OCI-LY7 (cell line): ENCODE results near the gene KRTAP21-2. TPM values are rescaled to one million over a fixed set of nuclear protein-coding genes. Genes with fewer than 3 reads are reported as not detected.

ENCODE experiments used
- BruUV-seq: library from RNA; stranded (reverse); fragments of 400-500 nt; replicated peaks from 2 replicates; lab custom pipeline; 2021; lab: Mats Ljungman, UMichigan
- CTCF ChIA-PET: fragments of 300-600 bp; sonication (Branson Sonifier 250); formaldehyde crosslinking; loops from one replicate; lab custom pipeline; 2022; ENCODE audit warnings: antibody characterized with exemption; ENCODE audit not compliant: unreplicated experiment; lab: Charles Lee
- POLR2A ChIA-PET: fragments of 300-600 bp; sonication (Branson Sonifier 250); formaldehyde crosslinking; loops from one replicate; lab custom pipeline; 2022; ENCODE audit warnings: antibody characterized with exemption; lab: Charles Lee
- DNase-seq: peaks from one replicate; pipeline ENCODE4 v3.0.0-alpha.2; 2015; ENCODE audit warnings: low spot score
- H2AFZ ChIP-seq: fragments of 200-600 bp; sonication (generic), shearing (Covaris generic); 2 replicates; pipeline ENCODE4 v1.6.1; 2014; ENCODE audit warnings: mild to moderate bottlenecking, antibody characterized with exemption, low read length, moderate library complexity
- H3K27ac ChIP-seq: fragments of 200-600 bp; sonication (generic); 2 replicates; pipeline ENCODE4 v1.5.1; 2014; ENCODE audit warnings: mixed run types, low read depth, mild to moderate bottlenecking, moderate library complexity, low read length, inconsistent platforms; ENCODE audit not compliant: poor library complexity, severe bottlenecking
- H3K36me3 ChIP-seq: fragments of 200-600 bp; sonication (generic); 2 replicates; pipeline ENCODE4 v1.6.1; 2014; ENCODE audit warnings: mild to moderate bottlenecking, antibody characterized with exemption, low read length, moderate library complexity, mixed read lengths; ENCODE audit not compliant: insufficient read depth
- H3K4me1 ChIP-seq: fragments of 200-600 bp; sonication (generic); 2 replicates; pipeline ENCODE4 v1.5.1; 2014; ENCODE audit warnings: mild to moderate bottlenecking, low read length; ENCODE audit not compliant: insufficient read depth, poor library complexity, severe bottlenecking
- H3K4me2 ChIP-seq: fragments of 200-600 bp; sonication (generic); 2 replicates; pipeline ENCODE4 v1.6.1; 2014; ENCODE audit warnings: mild to moderate bottlenecking, low read length
- H3K4me3 ChIP-seq: fragments of 200-600 bp; sonication (generic); 2 replicates; pipeline ENCODE4 v1.5.1; 2014; ENCODE audit warnings: mild to moderate bottlenecking, low read depth, low read length; ENCODE audit not compliant: poor library complexity, severe bottlenecking
- H3K79me2 ChIP-seq: fragments of 200-600 bp; sonication (generic); 2 replicates; pipeline ENCODE4 v1.6.1; 2016; ENCODE audit warnings: low read depth, mild to moderate bottlenecking, low read length, moderate library complexity, mixed read lengths; ENCODE audit not compliant: insufficient read depth
- H3K9me2 ChIP-seq: fragments of 200-600 bp; sonication (generic); 2 replicates; pipeline ENCODE4 v1.6.1; 2016; ENCODE audit warnings: mild to moderate bottlenecking, low read length, mixed read lengths; ENCODE audit not compliant: insufficient read depth
- H3K9me3 ChIP-seq: fragments of 200-600 bp; sonication (generic); 2 replicates; pipeline ENCODE4 v1.6.1; 2014; ENCODE audit warnings: mild to moderate bottlenecking, mixed run types, low read length, mixed read lengths
- H4K20me1 ChIP-seq: fragments of 200-600 bp; sonication (generic); 2 replicates; pipeline ENCODE4 v1.6.1; 2014; ENCODE audit warnings: mild to moderate bottlenecking, antibody characterized with exemption, low read length, moderate library complexity, mixed read lengths; ENCODE audit not compliant: insufficient read depth
- CTCF ChIP-seq: fragments of 200-600 bp; sonication (generic); conservative IDR thresholded peaks from 2 replicates; pipeline ENCODE4 v1.5.1; 2014; ENCODE audit warnings: mild to moderate bottlenecking, antibody characterized with exemption, low read length, moderate library complexity, mixed read lengths
- EZH2phosphoT487 ChIP-seq: fragments of 200-600 bp; sonication (generic); IDR thresholded peaks from 2 replicates; pipeline ENCODE4 v1.6.1; 2018; ENCODE audit warnings: low read depth, borderline replicate concordance, mild to moderate bottlenecking, mixed run types, antibody characterized with exemption, low read length, moderate library complexity, mixed read lengths
- intact Hi-C: fragments of 100-400 bp; cut with micrococcal nuclease; formaldehyde crosslinking; loops from one replicate; pipeline ENCODE4 v1.10.0; 2022; ENCODE audit not compliant: unreplicated experiment
- total RNA-seq, 2 experiments: library from RNA; depleted of rRNA in 1 of 2; stranded (reverse); fragments of >200 nt in 1 of 2; shearing (Covaris generic) in 1 of 2; gene quantifications; 2 replicates each; pipeline ENCODE4 v1.2.3, GENCODE V29; 2014 to 2022

The KRTAP21-2 gene
- total RNA-seq, 2 experiments from 2014 or later = not detected

DNA sequence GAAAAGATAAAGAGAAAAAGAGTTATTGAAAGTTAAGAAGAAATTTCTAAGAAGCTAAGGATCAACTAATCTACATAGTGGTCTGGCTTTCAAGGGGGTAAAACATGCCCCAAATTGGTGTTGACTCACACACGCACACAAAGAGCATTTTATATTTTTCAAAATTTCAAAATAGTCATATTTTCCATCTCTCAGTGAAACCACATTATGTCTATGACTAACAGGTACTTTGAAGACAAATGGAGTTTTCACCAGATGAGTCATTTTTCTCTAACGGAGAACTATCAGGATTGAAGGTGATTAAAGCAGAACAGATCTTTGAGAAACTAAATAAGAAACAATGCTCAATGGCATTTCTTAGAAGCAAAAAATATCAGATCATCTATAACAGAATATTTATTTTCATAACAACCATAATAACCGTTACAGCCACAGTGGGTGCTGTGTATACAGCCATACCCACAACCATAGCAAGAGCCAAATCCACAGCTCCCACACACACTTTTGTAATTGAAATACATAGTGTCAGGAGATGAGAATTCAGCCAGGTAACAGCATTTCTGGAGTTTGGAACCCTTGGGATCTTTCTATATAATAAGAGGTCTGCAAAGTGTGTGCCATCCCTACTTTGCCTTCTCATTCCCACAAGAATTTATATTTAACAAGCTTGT, 28.7 kb downstream of the KRTAP21-2 start, which contains the start of gene KRTAP21-3:
TSS of gene KRTAP21-3 (minus strand) at position 539 of the 671 bp plus-strand sequence. CDS start at position 521, 18 bp downstream.
- no peaks in the 10 kb centered on the region for H4K20me1 ChIP-seq
- no peak within 1 kb of the TSS for H2AFZ ChIP-seq
- POLR2A ChIA-PET = no interaction called here
- no peak for DNase-seq
- BruUV-seq = no TSS peak
- H3K79me2 ChIP-seq = no peaks in the 10 kb centered on the region
- TF ChIP-seq EZH2phosphoT487 (no peak), CTCF (no peak)
- no peak within 1 kb of the TSS for H3K4me3 ChIP-seq
- no peaks in the 10 kb centered on the region for H3K36me3 ChIP-seq
- intact Hi-C loops = no loop called here
- CTCF ChIA-PET = no interaction called here
- no peaks in the 10 kb centered on the region for H3K4me1 ChIP-seq
- H3K9me2 ChIP-seq = no peaks in the 10 kb centered on the region
- H3K4me2 ChIP-seq = no peak within 1 kb of the TSS
- H3K9me3 ChIP-seq = no peaks in the 10 kb centered on the region; the same call in 1 of the 2 replicates
- H3K27ac ChIP-seq = no peak within 1 kb of the TSS

DNA sequence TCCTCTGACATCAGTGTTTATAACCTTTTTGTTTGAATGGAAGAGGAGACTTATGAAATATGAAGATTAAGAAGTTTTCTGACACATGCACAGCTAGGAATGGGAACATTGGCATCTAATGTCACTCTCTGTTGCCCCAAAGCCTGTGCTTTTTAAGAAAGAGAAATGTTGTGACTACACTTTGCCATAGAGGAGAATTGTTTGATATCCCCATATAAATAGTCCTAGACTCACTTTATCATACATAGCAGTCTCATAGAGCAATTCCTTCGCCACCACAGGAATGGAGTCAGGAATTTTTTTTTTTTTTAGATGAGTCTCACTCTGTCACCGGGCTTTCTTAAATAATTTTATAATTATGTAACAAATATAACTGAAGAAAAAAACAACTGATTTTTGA, 30.0 kb downstream of the KRTAP21-2 start:
- ChIA-PET POLR2A (no interaction called here), CTCF (no interaction called here)
- H3K4me1 ChIP-seq = no peaks in the 10 kb centered on the region
- H3K4me2 ChIP-seq = no peak overlapping the region
- H3K9me3 ChIP-seq = 0 out of 2 replicates have a peak, but pooled peaks cover 4% of the 10 kb centered on the region
- no peak overlapping the region for H3K27ac ChIP-seq
- no peak for DNase-seq
- H2AFZ ChIP-seq = no peak overlapping the region
- H3K9me2 ChIP-seq = no peaks in the 10 kb centered on the region
- no TSS peak for BruUV-seq
- intact Hi-C loops = no loop called here
- H4K20me1 ChIP-seq = no peaks in the 10 kb centered on the region
- H3K36me3 ChIP-seq = no peaks in the 10 kb centered on the region
- no peak overlapping the region for H3K4me3 ChIP-seq
- no peak for TF ChIP-seq EZH2phosphoT487
- H3K79me2 ChIP-seq = no peaks in the 10 kb centered on the region

DNA sequence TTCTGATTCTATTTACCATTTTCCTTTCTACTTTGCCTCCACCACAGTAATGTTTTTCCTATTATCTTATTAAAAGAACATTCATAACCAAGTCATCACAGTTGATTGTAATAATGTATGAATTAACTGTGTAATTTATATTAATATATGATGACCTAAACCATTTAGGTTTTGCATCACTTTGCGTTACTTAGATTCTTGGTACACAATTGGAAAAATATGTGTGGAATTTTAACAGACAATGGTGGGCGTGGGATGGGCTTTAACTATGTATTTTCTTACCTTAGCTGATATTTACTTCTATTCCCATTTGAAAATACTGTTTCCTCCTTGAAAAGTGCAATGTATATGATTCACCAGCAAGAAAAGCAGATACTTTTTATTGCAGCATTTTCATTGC, 32.1 kb downstream of the KRTAP21-2 start:
- ChIA-PET CTCF (no interaction called here), POLR2A (no interaction called here)
- H3K36me3 ChIP-seq = no peaks in the 10 kb centered on the region
- no peak for DNase-seq
- H3K4me3 ChIP-seq = no peak overlapping the region
- H4K20me1 ChIP-seq = no peaks in the 10 kb centered on the region
- no peak overlapping the region for H3K27ac ChIP-seq
- H3K4me1 ChIP-seq = no peaks in the 10 kb centered on the region
- 0 out of 2 replicates have a peak, but pooled peaks cover 7% of the 10 kb centered on the region for H3K9me3 ChIP-seq
- no TSS peak for BruUV-seq
- H3K9me2 ChIP-seq = no peaks in the 10 kb centered on the region
- TF ChIP-seq EZH2phosphoT487 (no peak), CTCF (no peak)
- intact Hi-C loops = no loop called here
- H3K79me2 ChIP-seq = no peaks in the 10 kb centered on the region
- H2AFZ ChIP-seq = no peak overlapping the region
- no peak overlapping the region for H3K4me2 ChIP-seq
